H1 (cell line): ENCODE measurements around the gene PIANP. TPM values are rescaled to one million over a fixed set of nuclear protein-coding genes. Genes with fewer than 3 reads are reported as not detected.

Source experiments
- POLR2AphosphoS5 ChIP-seq: IDR thresholded peaks from 2 replicates; pipeline ENCODE4 v1.6.1; 2011; ENCODE audit warnings: low read depth, low read length
- polyA plus RNA-seq, 7 experiments: library from polyadenylated mRNA; depleted of rRNA in 3 of 7; stranded (reverse) in 5 of 7; unstranded in 2 of 7; fragments of >200 nt in 5 of 7; fragments of 200-250 nt in 2 of 7; gene quantifications; 1 replicate in 5 of 7; 2 replicates in 1 of 7; 4 replicates in 1 of 7; pipeline versions ENCODE4 v1.2.1 to v1.2.3, GENCODE V29; 2011 to 2013; ENCODE audit warnings: missing spikeins in 2 of 7, mixed read lengths in 2 of 7
- total RNA-seq: library from RNA; stranded (reverse); fragmentation: NEBNext Ultra II Directional; extraction: Animal tissue kit (Norgen Biotek cat#: 25700); gene quantifications from 2 replicates; pipeline ENCODE4 v1.2.1, GENCODE V29; 2021
- TF ChIP-seq, protein P1 (sequence below), 3 experiments: IDR thresholded peaks; 1 replicate in 2 of 3; 2 replicates in 1 of 3; pipeline versions ENCODE4 v1.5.1 to v1.6.1; 2011; ENCODE audit warnings: low read length in 3 of 3, mild to moderate bottlenecking in 3 of 3, inconsistent platforms in 2 of 3, low read depth in 1 of 3, moderate library complexity in 1 of 3; ENCODE audit not compliant: insufficient read depth in 1 of 3; ENCODE audit errors: control extremely low read depth in 1 of 3

The PIANP gene
- total and polyA plus RNA-seq, 2 of the 8 experiments (the other 6 are each of a cell fraction or from before 2014, with no cell fraction given): 6.3 to 9.8 TPM

DNA sequence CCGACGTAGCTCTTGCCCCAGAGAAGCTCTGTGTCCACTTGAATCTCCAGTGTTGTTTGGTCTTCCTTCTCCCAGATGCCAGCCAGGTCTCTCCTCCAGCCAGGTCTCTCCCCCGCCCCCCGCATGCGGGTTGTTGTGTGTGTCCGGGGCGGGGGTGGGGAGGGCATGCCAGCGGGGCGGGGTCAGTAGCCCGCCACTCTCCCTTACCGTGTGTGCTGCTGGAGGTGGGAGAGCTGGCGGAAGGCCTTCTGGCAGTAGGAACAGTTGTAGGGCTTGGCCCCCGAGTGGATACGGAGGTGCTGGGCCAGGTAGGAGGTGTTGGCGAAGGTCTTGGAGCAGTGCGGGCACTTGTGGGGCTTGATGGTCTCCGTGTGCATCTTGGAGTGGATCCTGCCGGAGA lies 28.5 kb downstream of the PIANP start (continued):
- TF ChIP-seq, protein P1, sequence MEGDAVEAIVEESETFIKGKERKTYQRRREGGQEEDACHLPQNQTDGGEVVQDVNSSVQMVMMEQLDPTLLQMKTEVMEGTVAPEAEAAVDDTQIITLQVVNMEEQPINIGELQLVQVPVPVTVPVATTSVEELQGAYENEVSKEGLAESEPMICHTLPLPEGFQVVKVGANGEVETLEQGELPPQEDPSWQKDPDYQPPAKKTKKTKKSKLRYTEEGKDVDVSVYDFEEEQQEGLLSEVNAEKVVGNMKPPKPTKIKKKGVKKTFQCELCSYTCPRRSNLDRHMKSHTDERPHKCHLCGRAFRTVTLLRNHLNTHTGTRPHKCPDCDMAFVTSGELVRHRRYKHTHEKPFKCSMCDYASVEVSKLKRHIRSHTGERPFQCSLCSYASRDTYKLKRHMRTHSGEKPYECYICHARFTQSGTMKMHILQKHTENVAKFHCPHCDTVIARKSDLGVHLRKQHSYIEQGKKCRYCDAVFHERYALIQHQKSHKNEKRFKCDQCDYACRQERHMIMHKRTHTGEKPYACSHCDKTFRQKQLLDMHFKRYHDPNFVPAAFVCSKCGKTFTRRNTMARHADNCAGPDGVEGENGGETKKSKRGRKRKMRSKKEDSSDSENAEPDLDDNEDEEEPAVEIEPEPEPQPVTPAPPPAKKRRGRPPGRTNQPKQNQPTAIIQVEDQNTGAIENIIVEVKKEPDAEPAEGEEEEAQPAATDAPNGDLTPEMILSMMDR (IDR thresholded peaks at IDR 0.05; ENCODE audit: control extremely low read depth in 1 of 3, insufficient read depth in 1 of 3, low read depth in 1 of 3, low read length in 3 of 3): no peak
- TF ChIP-seq POLR2AphosphoS5: no peak
